GM19025 (cell line): ENCODE measurements around the gene TOMM34.

Source experiments
- ATAC-seq: cut with Tn5 transposase; IDR thresholded peaks from one replicate; pipeline ENCODE4 v1.9.1; 2021; ENCODE audit warnings: mild to moderate bottlenecking, low read depth, moderate library complexity; ENCODE audit not compliant: unreplicated experiment

TOMM34 gene

DNA sequence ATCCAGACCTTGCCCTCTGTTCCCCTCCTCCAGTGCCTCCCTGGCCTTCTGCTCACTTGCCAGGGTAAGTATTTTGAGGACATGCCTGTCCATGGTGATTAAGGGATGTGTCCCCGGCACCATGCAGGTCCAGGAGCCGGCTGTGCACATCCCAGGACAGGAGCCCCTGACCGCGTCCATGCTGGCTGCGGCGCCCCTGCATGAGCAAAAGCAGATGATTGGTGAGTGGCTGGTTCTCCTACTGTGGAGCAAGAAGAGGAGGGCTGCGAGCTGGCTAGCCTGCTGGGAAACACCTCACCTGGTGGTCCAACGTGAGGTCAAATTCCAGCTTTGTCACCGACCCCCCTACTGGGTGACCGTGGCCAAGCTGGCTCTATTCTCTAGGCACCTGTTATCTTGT is 23.7 kb downstream of the TOMM34 start:
- ATAC-seq: no peak

DNA sequence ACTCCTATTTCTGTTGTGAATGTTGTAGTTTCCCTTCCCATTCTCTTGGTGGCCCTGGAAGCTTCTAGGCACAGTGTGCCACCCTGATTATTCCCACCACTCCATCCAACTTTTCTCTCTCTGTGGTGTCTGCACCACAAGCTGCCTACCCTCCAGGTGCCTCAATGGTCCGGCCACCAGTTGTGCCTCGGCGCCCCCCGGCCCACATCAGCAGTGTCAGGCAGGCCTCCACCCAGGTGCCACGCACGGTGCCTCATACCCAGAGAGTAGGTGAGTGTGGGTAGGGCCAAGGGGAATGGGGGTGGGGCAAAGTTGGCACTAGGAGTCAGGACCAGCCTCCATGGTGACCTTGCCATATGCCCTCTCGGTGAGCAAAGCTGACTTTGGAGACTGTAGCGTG is 27.3 kb downstream of the TOMM34 start:
- ATAC-seq: no peak

DNA sequence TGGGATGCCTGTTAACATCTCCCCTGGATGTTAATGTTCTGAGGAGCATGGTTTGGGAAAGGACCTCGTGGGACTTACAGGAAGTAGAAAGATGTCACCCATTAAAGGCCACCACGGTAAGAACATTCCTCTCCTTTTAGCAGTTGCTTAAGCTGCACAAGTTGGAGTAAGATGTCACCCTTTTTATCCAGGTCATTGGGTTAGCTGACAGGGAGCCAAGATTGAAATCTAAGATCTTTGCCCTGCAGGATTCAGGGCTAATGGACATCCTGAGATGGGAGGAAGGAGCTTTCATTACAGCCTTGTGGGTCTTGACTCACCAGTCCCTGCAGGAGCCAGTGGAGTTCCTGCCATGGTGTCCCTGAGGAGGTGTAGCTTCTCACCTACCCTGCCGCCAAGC is 28.3 kb downstream of the TOMM34 start:
- no peak for ATAC-seq

DNA sequence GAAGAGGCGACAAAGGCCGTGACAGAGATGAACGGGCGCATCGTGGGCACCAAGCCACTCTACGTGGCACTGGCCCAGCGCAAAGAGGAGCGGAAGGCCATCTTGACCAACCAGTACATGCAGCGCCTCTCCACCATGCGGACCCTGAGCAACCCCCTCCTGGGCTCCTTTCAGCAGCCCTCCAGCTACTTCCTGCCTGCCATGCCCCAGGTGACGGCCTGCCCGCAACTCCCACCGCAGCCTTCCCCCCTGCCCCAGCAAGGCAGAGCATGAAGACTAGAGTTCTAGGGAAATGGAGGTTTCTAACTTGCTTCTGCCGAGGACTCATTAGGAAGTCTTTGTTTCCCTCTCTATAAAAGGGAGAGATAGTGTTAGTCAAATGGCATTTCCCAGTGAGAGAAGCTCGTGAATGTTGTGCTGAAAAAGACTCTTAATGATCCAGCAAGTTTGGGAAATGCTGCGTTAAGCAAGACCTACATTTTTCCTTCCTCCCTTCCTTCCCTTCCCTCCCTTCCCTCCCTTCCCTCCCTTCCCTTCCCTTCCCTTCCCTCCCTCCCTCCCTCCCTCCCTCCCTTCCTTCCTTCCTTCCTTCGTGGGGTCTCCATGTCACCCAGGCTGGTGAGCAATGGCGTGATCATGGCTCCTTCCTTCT is 29.6 kb downstream of the TOMM34 start:
- ATAC-seq: no peak

GRCh38 chr20:44928595-44928994 is 31.6 kb downstream of the TOMM34 start:
- ATAC-seq: no peak

GRCh38 chr20:44924541-44924940 is 35.7 kb downstream of the TOMM34 start:
- ATAC-seq: no peak

DNA sequence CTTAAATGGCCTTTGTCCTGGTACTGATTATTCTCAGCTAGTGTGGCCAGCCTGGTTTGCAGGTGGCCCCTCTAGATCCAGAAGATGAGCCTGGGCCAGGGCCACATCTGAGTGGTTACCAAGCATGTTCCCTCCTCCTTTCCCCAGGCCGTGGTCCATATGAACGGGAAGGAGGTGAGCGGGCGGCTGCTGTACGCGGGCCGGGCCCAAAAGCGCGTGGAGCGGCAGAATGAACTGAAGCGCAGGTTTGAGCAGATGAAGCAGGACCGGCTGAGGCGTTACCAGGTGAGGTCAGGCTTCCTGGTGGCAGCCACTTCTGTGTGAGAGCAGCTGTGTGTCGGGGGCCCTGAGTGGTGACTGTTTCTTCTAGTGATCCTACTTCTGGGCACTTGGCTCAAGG is 38.8 kb downstream of the TOMM34 start:
- no peak for ATAC-seq

GRCh38 chr20:44918761-44919160 is 41.4 kb downstream of the TOMM34 start:
- ATAC-seq: no peak

GRCh38 chr20:44918342-44918741 is 41.9 kb downstream of the TOMM34 start:
- ATAC-seq: no peak

DNA sequence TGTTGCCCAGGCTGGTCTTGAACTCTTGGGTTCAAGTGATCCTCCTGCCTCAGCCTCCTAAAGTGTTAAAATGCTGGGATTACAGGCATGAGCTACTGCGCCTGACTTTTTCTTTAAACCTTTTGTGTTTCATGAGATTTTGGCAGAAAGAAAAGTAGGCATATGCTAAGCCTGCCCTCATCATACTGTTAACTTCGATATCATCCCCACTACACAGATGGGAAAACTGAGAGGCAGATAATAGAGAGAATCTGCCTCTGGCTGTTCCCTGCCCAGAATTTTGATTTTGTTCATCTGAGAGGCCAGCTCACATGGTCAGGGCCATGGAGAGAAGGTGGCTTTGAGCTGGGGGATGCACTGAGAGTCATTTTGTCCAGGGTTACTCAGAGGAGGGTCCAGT is 42.8 kb downstream of the TOMM34 start:
- no peak for ATAC-seq

GRCh38 chr20:44916586-44916985 is 43.6 kb downstream of the TOMM34 start:
- no peak for ATAC-seq

GRCh38 chr20:44914924-44915323 is 45.3 kb downstream of the TOMM34 start:
- no peak for ATAC-seq

DNA sequence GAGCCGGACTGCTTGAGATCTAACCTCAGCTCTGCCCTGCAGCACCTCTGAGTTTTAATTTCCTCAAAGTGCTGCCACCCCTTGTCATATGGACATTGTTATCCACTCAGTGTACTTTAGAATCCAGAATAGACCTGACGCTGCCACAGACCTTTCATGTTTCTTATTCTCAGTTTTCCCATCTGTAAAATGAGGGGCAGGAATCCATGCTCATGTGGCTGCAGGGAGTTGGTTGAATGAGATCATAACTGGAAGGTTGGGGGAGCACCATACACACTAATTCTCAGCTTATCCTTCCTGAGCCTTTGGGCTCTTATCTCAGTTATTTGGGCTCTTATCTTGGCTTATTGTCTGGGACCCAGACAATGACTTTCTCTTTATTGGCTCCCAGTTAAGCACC is 48.0 kb downstream of the TOMM34 start:
- ATAC-seq: no peak

DNA sequence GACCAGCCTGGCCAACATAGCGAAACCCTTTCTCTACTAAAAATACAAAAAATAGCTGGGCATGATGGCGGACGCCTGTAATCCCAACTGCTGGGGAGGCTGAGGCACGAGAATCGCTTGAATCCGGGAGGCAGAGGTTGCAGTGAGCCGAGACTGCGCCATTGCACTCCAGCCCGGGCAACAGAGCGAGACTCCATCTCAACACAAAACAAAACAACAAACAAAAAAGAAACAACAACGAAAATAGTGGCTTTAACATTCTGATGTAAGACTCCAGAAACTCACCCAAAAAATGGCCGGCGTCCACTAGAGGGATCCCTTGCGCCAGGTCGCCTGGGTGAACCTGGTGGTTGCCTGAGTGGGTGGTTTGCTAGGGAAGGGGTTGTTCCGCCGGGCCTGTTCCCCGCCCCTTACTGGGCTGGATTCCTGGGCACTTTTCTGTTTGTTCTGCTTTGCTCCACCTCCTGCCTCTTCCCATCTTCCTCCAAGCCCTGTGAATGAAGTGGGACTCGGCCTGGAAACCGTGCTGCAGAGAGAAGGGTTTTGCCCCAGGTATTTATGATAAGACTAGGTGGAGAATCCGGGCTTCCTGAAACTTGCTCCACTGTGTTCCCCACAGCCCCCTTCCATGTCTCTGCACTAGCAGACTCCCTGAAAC is 48.8 kb downstream of the TOMM34 start:
- ATAC-seq: no peak

DNA sequence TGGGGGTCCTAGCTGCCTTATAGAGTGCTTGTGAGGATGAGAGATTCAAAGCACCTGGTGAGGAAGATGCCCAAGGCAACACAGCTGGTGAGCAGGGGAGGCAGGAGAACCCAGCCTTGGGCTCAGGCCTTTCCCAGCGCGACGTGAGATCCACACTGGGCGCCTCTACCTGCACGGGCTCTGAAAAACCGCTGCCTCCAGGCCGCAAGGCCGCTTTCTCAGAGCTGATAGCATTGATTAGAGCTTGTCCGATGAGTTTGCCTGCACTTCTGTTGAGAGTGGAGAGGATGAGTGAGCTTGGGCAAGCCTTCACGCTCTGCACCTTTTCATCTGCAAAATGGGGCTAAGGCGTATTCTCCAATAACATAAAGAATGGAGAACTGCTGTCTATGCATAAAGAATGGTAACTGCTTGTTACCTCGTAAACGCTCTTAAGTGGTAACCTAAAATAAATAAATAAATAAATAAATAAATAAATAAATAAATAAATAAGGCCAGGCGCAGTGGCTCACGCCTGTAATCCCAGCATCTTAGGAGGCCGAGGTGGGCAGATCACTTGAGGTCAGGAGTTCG is 49.4 kb downstream of the TOMM34 start:
- ATAC-seq: no peak

DNA sequence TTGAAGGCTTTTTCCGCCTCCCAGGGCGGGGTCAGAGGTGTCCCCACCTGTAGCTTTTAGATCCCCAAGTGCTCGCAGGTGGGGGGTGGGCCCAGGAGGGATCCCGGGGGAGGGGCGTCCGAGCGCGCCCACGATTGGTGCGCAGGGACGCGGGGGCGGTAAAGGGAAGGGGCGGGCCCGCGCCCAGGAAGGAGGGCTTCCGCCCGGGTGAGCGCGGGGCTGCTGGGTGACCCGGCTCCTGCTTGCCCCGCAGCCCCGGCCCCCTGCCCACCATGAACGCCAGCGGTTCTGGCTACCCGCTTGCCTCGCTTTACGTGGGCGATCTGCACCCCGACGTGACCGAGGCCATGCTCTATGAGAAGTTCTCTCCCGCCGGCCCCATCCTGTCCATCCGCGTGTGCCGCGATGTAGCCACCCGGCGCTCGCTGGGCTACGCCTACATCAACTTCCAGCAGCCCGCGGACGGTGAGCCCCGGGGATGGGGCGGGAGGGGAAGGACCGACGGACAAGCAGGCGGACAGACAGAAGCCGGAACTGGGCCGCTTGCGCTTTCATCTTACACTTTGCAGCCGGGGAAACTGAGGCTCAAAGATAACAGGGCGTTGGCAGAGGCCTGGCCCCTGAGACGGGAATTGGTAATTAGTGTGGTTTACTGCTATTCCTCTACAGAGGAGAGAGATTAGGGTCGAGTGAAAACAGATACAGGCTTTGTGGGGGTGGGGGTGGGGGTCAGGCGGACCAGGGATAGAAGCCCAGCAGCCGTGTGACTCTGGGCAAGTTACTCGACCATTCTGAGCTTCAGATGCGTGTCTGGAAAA is 50.1 kb downstream of the TOMM34 start, which contains the start of gene PABPC1L:
Gene PABPC1L, plus strand, starts transcription at position 189 of the 818 bp plus-strand sequence. Its CDS starts 84 bp downstream, at position 273.
- ATAC-seq: peak; percentile 92

- no peak for ATAC-seq
Measured at GRCh38 chr20:44908987-44909871, 51.0 kb downstream of the TOMM34 start.

GRCh38 chr20:44904377-44904776 is 55.8 kb downstream of the TOMM34 start:
- ATAC-seq: no peak

DNA sequence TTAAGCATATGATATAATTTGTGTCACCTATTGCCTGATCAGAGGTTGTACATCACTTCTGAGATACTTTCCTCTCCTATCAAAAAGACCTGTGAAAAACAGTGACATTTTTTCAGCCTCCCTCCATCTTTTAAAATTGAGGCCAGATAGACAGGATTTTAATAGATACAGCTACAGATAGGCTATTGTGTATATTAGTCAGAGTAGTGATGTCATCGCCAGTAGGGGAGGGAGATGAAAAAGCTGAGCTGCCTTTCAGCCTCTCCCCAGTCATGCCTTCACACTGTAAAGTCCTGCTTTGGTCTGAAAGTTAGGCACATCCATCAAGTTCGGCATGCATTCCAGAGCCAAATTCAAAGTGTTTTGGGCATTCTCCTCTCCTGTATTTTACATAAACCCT is 58.2 kb downstream of the TOMM34 start:
- no peak for ATAC-seq

DNA sequence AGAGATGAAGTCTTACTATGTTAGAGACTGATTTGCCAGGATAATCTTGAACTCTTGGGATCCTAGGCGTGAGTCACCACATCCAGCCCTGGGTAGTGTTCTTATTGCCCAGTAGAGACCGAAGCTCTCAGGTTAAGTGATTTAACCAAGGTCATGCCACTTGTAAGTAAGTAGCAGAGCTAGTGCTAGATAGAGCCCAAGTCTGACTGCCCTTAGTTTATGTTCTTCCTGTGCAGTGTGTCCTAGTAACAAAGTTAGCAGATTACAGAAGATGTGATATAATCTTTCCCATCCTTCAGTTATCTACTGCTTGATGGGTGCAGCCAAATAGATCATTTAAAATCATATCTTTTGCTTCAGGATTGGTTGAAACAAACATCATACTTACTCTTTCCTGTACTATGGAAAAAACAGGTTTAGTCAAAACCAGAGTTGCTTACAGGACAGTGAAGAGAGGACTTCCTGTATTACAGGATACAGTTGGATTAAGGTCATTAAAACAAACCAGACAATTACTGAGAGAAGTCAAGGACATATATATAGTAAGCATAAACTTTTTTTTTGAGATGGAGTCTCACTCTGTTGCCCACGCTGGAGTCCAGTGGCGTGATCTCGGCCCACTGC is 59.9 kb downstream of the TOMM34 start:
- no peak for ATAC-seq
